NCI-H1105 treated with DMSO at 0.1 percent for 48 hours (cell line): ENCODE measurements around the gene CELF4.

Experiments used
- DNase-seq: peaks from one replicate; lab custom pipeline; 2025; lab: John Stamatoyannopoulos, UW

Gene CELF4

GRCh38 chr18:37565101-37565976, at the start of gene CELF4:
TSS of gene CELF4 (minus strand) at chr18:37565798.
- peak; percentile 90 for DNase-seq

- no peak for DNase-seq
These were observed 47.6 kb upstream of the CELF4 start for GRCh38 chr18:37613253-37613565.

- no peak for DNase-seq
These were observed 47.1 kb upstream of the CELF4 start for GRCh38 chr18:37612524-37613252.

- no peak for DNase-seq
These were observed 46.1 kb upstream of the CELF4 start for GRCh38 chr18:37611614-37612279.

GRCh38 chr18:37608876-37609275, 43.3 kb upstream of the CELF4 start:
- DNase-seq: no peak

- DNase-seq: no peak
These were observed 41.7 kb upstream of the CELF4 start for GRCh38 chr18:37607281-37607680.

GRCh38 chr18:37604032-37604431, 38.4 kb upstream of the CELF4 start:
- DNase-seq: no peak

- no peak for DNase-seq
These were observed 33.6 kb upstream of the CELF4 start for GRCh38 chr18:37598966-37599896.

GRCh38 chr18:37598396-37598795, 32.8 kb upstream of the CELF4 start:
- DNase-seq: no peak

- DNase-seq: no peak
These were observed 24.7 kb upstream of the CELF4 start for GRCh38 chr18:37590346-37590745.

GRCh38 chr18:37588289-37588688, 22.7 kb upstream of the CELF4 start:
- DNase-seq: no peak

GRCh38 chr18:37586656-37587225, 21.1 kb upstream of the CELF4 start:
- DNase-seq: no peak

GRCh38 chr18:37584952-37585695, 19.5 kb upstream of the CELF4 start:
- DNase-seq: no peak

GRCh38 chr18:37584217-37584616, 18.6 kb upstream of the CELF4 start:
- no peak for DNase-seq

- no peak for DNase-seq
These were observed 16.7 kb upstream of the CELF4 start for GRCh38 chr18:37582261-37582660.

- DNase-seq: peak; percentile 7
These were observed 13.4 kb upstream of the CELF4 start for GRCh38 chr18:37578886-37579513.

GRCh38 chr18:37578182-37578678, 12.6 kb upstream of the CELF4 start:
- no peak for DNase-seq

- no peak for DNase-seq
These were observed 11.5 kb upstream of the CELF4 start for GRCh38 chr18:37577051-37577611.

GRCh38 chr18:37575646-37576045, 10.0 kb upstream of the CELF4 start:
- peak; percentile 87 for DNase-seq

- DNase-seq: no peak
These were observed 8.5 kb upstream of the CELF4 start for GRCh38 chr18:37574113-37574512.
